Measurements from ENCODE around the gene KDM5A.

KDM5A gene

DNA sequence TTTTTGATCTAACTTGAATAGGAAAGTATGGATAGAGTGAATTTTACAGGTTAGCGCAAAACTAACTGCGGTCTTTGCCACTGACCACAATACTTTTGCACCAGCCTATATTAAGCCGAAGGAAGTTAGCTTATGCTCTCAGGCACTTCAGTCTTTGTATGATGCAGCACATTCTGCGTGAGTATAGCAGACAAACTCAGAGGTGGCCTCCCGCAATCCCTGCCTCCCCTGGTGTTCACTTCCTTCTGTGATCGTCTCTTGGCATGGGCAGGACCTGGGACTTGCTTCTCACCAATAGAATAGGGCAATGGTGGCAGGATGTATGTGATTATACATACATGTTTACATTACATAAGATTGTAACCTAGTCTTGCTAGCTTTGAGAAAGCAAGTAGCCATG is 116.2 kb downstream of the KDM5A start:
- no peak for DNase-seq (ENCODE audit: low spot score)

DNA sequence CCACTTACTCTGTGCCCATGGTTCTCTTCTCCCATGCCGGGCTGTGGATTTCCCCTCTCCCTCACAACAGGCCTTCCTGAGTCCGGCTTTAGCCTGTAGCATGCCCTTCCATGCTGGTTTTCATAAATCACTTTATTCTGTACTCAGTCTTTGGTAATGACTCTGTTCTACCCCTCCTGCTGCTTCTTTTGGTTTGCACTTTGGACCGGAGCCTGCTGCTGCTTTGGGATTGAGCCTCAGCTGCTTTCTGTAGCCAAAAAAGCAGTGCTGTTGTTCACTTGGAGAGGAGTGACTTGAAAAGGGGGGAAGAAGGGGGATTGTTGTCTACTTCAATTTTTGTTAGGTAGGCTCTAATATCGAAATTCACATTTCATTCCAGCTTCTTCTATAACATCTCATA is 118.0 kb downstream of the KDM5A start:
- DNase-seq (ENCODE audit: low spot score), result no peak

DNA sequence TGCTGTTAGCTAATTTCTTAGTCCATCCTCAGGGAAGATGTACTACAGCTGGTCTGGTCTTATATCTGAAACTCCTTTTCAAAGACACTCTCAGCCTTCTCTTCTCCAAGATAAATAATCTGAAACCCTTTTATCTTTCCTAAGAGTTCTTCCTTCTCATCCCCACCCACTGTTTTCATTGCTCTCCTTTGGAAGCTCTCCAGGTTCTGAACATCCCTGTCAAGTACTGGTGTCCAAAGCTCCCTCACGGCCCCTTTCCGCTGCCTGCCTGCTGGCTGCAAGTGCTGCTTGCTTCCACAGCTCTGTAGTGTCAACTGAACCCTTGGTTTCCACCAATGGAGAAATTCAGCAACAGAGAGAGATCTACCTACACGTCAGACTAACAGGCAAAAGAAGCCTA is 119.9 kb downstream of the KDM5A start:
- no peak for DNase-seq (ENCODE audit: low spot score)

DNA sequence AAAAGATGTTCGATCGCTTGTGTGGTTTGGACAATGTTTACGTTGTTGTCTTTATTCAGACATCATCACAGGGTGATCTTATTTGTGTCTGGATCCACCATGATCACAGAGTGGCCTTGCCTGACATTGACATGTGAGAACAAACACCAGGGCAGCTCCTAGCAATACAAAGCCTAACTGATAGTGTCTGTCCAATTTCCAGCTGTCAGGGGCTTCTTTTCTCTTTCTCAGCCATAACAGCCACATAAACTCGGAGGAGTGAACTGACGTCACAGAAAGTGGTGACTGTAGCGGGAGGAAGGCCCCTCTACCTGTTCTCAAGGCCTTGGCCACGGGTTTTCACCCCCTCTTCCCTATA is 120.7 kb downstream of the KDM5A start:
- no peak for DNase-seq (ENCODE audit: low spot score)

DNA sequence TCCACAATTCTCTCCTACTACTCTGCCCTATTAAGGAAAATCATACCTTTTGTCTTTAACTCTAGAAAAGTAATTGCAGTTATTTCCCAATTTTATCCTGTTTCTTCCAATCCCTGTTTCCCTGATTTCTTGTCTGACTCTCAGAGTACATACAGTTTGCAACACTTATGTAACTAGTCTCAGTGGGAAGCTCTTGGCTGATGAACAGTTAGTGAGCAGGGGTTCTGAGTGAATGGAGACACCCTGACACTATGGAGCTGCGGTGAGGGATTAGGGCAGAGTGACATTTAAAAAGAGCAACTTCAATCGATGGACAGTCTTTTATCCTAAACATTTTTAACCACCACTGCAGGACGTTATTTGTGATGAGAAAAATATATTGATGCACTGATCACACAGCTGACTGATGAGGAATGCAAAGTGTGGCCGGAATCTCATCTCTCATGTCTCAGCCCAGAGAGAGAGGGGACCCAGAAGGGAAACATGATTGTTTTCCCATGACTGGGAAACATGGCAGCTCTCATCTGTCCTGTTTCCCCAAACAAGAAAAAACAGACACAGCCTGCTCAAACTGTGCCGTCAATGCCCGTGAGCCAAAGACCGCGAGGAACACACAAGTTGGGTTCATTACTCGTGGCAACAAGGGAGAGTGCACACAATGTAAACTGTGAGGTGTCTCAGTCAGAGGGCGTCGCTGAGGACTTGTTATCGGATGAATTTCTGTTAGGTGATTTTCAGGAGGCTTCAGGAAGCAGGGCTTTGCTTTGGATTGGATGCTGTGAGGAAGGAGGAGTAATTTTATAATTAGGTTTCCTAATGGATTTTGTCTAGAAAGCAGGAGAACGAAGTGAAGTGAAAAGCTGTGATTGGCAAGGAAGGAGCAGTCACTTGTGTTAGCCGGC is 121.3 kb downstream of the KDM5A start:
- DNase-seq (ENCODE audit: low spot score), result no peak

DNA sequence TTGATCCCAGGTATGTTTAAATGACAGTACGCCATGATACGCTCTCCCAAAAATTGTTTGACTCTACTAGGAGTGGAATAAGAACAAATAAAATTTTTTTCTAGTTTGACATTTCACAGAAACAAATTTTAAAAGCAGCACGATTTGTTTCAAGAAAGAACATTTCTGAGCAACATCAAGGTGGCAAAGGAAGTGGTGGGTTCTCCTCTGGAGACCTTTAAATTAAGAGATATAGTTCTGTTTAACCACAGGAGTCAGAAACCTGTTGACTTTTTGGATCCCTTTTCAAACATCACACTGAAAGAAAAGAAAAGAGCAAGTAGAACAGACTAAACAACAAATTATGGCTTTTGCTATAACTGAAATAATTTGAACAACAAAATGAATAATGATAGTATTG is 124.0 kb downstream of the KDM5A start:
- no peak for DNase-seq (ENCODE audit: low spot score)

DNA sequence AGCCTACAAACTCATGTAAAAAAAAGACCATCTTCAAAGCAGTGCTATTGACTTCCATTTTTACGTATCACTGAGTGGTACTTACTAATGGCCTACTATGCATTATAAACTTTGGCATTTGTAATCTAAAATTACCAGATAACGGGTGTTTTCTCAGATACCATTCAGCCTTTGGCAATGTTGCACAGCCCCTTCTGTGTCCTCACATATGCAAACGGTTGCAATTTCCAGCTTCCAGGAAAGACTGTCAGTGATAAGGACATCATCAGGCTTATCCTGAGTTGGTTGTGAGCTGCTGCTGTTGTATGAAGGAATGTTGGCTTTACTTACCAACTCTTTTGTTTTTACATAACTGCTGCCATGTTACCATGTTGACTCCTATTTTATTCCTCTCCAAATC is 124.9 kb downstream of the KDM5A start:
- no peak for DNase-seq (ENCODE audit: low spot score)

DNA sequence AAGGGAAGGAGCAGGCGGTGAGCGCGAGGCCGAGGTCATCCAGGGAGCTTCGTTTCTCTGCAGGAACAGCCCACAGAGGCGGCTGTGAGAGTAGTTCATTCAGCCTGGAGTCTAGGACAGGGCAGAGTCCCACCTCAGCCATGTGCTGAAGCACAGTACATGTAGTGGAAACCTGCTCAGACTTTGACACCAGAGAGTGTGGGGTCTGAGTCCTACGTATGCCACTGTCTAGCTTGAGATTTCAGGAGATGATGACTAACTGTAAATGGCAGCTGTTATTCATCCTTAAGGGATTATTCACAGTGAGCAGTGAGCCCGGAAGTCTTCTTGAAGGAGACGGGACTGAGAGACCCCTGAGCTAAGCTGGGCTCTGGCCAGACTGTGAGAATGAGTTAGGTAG is 125.5 kb downstream of the KDM5A start:
- no peak for DNase-seq (ENCODE audit: low spot score)

DNA sequence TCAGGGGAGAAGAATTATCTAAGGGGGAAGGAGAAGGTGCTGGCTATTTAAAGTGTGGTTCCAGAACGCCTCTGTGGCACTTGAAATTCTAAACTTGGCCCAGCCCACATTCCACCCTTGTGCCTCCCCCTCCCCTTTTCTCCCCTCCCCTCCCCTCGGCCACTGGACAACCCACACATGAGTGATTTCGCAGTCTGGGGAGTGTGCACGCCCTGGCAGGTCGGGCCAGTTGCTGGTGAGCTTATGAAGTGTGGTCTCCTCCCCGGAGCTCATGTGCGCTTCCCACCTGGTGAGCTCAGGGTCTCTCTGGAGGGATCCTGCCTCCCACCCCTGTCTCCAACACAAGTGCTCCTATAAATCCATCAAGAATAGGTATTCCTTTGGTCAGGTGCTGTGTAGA is 126.3 kb downstream of the KDM5A start, which contains the start of gene SLC6A13:
Gene SLC6A13, minus strand, starts transcription at position 20 of the 400 bp plus-strand sequence. CDS start 2,784 bp downstream, outside the sequence.
- DNase-seq (ENCODE audit: low spot score), result no peak

DNA sequence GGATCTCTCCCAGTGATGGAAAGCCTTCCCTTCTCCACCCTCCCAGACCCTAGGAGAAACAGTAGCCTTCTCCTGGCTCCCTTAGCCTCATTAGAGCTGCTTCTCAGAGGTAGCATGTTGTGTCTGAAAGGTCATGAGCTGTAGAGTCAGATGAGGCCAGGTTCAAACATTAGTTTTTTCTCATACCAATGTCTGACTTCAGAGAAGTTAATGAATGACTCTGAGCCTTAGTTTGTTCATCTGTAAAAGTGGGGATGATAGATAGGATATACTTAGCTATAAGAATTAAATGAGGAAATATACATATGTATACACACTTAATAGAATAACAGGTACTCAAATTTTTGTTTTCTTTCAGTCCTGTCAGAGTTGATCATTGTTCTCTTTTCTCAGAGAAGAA is 127.0 kb downstream of the KDM5A start:
- DNase-seq (ENCODE audit: low spot score), result no peak

DNA sequence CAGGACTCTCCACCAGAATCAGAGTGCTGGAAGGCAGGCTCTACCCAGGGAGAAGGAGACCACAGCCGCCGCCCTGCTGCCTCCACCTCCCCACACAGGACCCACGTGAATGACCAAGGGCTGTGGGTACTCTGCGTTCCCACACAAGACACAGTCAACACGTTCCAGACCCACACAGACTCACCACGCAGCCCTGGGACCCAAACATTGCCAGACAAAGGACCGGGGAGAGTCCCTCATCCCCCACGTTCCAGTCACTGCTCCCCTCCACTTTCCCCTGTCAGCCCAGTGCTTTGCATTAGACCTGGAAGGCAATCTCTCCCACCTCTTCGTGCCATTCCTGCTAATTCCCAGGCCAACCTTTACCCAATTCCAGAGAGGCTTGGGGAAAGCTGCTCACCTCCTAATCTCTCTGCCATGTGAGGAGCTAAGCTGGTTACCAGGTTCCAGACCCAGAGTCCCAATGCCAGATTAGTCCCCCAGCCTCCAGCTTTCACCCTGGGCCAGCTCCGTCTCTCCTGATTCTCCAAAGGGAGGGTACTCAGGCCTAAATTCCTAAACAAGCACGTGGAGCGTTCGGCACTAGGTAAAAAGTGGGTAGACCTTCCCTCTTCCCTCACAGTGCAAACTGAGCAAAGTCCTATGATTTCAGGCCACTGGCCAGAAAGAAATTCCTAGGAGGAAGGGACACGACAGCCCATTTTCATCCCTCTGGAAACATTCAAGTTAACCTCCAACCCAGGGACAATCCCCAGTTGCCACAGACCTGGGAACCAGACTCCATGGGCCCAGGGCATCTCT is 131.4 kb downstream of the KDM5A start:
- DNase-seq (ENCODE audit: low spot score), result no peak

DNA sequence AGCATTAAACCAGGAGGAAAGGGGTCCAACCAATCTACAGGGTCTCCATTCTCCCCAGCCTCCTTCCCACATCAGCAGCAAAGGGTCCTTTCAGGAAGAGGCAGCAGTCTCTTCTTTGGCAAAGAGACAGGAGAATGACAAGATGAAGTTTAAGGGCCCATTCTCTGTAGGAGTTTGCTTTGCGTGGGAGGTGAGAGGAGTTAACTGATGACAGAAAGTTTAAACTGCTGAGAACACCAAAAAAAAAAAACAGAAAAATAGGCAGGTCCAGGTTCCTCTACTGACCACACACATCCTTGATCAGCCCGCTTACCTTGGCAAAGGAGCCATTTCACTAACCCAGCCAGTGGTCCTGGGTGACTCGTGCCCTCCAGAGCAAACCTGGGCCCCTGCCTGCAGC is 132.2 kb downstream of the KDM5A start:
- DNase-seq (ENCODE audit: low spot score), result no peak

DNA sequence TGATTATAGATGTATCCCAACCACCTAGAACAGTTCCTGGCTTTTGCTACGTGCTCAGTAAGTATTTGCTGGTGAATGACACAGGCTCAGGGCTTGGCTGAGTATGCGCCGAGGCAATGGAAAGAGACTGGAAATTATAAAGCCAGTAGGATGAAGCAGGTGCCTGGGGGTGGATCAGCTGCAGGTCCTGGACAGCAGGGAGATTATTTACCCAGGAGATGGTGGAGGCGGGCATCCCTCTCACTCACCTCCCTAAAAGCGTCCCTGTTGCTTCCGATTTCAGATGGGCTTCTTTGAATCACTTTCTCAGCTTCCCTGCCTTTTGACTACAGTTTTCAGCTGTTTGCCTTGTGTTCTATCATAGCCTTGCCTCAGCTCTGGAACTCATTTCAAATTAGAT is 132.9 kb downstream of the KDM5A start:
- no peak for DNase-seq (ENCODE audit: low spot score)

DNA sequence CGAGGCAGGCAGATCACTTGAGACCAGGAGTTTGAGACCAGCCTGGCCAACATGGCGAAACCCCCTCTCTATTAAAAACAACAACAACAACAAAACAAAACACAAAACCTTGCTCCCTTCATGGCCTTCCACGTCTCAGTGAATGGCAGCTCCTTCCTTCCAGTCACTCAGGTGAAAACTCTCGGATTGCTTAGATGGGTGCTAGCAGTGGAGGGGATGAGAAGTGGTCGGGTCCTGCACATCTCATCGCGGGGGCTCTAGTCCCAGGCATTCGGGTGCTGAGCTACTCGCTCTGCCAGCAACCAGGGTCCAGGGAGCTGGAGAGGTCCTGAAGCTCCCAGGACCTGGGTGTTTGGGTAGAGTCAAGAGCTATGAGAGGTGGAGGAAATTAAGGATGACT is 134.2 kb downstream of the KDM5A start:
- DNase-seq (ENCODE audit: low spot score), result no peak

DNA sequence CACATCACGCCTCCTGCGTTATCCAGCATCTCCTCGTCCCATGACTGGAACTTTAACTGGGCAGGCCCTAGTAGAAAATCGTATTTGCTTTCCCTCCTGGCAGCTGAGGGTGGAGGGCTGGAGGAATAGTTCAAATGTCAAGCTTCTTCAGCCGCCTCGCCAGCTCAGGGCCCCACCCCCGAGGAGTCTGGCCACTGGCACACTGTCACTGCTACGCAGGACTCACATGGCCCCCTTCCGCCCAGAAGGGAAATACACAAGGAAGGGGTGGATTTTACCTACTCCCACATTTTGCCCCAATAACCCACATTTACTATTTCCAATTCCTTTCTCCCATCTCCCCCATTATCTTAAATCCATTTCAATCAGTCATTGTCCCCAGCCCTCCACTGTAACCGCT is 135.1 kb downstream of the KDM5A start:
- no peak for DNase-seq (ENCODE audit: low spot score)

DNA sequence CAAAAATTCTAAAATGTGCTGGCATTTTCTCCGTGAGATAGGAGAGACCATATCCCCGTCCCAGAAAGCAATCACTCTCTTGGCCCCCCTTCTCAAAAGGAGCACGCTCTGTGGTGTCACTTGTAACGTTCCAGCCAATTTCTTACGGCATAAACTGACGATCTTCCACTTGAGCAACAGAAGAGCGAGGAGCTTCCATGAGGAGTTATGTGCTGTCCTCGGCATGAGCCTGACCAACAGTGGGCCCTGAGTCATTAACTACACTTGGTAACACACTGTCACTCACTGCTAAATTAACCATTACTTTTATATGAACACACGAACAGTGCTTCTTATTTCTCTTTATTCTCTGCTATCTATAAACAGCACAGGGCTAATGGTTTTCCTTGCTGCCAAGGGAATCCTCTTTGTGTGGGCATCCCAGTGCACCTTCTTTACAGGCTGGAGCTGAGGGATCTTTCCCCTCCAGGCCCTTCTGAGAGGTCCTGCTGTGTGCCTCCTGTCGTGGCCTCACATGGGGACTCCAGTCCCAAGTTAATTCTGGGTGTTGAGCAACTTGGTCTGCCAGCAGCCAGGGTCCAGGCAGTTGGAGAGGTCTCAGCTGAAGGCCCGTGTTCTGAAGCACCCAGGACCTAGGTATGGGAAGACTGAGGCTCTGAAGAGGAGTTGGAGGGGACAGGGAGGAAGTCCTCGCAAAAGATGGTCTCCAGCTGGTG is 135.8 kb downstream of the KDM5A start:
- no peak for DNase-seq (ENCODE audit: low spot score)

DNA sequence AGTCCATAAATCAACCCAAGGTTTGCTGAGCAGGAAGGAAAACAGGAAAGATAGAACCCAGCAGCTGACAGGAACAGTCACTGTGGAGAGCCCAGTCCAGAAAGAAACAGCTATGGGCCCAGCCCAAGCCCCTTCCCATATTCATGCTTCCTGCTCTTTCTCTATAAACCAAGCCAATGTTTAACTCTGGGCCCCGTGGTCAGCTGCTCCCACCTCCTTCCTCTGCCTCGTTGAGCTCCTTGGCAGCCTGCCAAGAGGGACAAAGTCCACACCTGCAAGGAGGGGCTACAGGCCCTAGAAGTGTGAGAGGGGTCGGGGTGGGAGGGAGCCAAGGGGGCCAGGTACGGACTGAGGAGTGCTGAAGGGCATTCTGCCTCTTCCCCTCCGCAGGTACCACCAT is 136.5 kb downstream of the KDM5A start:
- no peak for DNase-seq (ENCODE audit: low spot score)

DNA sequence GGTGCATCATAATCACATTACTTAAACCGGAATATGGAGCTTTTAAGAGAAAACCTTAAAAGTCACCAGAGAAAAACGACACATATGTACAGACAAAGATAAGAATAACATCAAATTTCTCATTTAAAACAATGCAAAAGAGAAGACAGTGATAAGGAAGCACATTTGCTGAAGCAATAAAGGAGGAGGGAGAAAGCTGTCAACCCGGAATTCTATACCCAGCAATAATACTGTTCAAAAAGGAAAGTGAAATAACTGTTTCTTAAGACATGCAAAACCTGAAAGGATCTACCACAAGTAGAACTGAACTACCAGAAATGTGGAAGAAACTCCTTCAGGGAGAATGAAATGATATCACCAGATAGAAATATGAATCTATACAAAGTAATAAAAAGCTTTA is 141.8 kb downstream of the KDM5A start:
- no peak for DNase-seq (ENCODE audit: low spot score)

DNA sequence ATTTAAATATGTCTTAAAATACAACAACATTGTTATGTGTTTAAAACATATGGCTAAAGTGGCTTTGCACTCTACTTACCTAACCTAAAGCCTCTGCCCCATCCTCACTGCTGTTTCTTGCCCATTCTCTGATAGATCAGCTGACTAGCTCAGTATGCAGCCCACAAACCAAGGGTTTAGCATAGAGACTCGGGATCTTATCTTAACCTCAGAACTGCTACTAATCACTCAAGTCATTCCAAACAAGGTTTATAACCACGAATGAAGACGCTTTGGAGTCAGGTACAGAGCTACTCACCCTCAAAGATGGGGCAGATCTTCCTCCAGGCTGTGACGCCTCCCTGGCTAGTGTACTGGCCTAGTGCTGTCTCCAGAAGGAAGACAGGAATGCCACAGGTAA is 145.7 kb downstream of the KDM5A start:
- DNase-seq (ENCODE audit: low spot score), result no peak

DNA sequence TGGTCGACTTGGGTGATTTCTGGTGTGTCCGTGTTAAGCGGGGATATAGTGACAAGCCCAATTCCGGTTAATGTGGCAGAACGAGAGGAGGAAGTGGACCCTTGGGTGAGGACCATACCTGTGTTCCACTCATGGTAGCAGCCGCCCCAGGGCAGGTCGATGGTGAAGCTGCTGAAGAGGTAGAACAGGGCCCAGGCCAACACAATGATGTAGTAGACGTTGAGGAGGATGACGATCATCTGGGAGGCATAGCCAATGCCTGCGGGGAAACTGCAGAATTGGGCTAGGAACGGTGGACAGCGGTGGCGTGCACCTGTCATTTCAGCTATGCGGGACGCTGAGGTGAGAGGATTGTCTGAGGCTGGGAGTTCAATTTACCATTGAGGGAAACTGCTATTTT is 146.6 kb downstream of the KDM5A start:
- no peak for DNase-seq (ENCODE audit: low spot score)

DNA sequence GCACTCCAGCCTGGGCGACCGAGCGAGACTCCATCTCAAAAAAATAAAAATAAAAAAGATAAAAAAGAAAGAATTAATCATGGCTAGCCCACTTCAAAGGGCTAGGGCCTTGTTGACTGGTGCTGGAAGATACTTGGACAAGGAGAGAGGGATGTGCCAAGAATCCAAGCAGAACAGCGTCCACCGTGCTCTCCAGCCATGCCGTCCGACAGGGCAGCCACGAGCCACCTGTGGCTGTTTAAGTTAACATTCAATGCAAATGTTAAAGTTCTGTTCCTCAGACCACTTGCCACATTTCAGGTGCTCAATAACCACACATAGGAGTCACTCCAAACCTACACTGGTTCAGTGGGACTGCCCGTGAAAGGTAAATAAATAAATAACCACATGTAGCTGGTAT is 147.9 kb downstream of the KDM5A start:
- no peak for DNase-seq (ENCODE audit: low spot score)

DNA sequence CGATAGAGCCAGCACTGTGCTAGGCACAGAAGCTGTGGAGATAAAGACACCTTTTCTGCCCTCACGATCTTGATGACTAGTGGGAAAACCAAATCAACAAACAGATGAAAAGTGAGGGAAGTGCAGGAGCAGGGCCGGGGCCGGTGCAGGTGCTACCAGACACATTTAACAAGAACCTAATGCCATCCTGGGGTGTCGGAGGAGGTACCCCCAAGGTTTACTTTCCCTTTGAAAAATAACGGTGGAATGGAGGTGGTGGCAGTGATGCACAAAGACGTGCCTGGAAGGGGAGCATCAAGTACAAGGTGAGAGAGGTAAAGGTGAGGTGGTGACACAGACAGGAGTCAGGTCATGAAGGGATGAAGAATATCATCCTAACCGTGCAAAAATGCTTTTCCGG is 148.6 kb downstream of the KDM5A start:
- DNase-seq (ENCODE audit: low spot score), result no peak
